ENCODE results near the gene DBNDD1. TPM values are rescaled to one million over a fixed set of nuclear protein-coding genes. Genes with fewer than 3 reads are reported as not detected.

The DBNDD1 gene
- total and polyA plus RNA-seq, 10 of the 15 experiments (the other 5 are each of a cell fraction or from before 2014, with no cell fraction given), result 0.06 to 4.6 (median 0.55) TPM

DNA sequence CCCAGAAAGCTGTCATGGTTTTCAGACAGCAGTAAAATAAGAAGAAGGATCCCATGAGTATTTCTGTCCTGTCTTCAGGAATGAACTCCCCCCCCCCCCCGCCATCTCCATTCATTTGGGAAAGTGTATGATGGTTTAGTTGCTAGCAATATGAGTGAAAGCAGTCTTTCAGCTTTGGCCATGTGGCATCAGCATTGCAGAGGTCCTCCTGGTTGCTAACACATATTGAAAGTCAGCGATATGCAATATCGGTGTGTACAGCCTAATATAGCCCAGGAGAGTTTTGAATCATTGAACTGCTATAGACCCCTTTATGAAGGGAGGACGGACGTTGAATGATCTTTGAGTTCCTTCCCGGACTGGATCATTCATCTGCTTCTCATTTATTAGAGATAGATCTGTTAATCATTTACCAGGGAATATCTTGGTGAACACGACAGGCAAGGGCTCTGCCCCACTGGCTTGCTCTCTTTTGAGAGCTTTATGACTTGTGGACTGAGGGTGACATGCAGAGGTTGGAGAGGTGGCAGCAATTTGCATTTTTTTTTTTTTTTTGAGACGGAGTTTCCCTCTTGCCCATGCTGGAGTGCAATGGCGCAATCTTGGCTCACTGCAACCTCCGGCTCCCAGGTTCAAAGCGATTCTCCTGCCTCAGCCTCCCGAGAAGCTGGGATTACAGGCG, 45.5 kb downstream of the DBNDD1 start:
- no peak overlapping the region; the same call in 1 of the 2 replicates for H3K27ac ChIP-seq (ENCODE audit: control insufficient read depth, insufficient read depth)
- TSS peak; percentile 76 for BruUV-seq (replicated peaks)
- ChIA-PET CTCF (interaction anchor here (2.1 kb wide), 1 partner anchor 64 kb away, joined by 8 read pairs; no protein-coding TSS in a partner anchor), RAD21 (ENCODE audit: unreplicated experiment) (interaction anchor here (0.8 to 1.6 kb wide), 7 partner anchors 22 to 180 kb away, joined by 3 to 5 read pairs (median 4); partner anchors contain the start of gene MC1R), POLR2A (interaction anchor here (0.7 to 2.5 kb wide), 6 partner anchors 8 to 1268 kb away, joined by 3 to 13 read pairs (median 6); no protein-coding TSS in a partner anchor), SMC1A (ENCODE audit: uncharacterized antibody, unreplicated experiment) (interaction anchor here (0.7 to 2.3 kb wide), 4 partner anchors 8 to 110 kb away, joined by 4 to 8 read pairs (median 4); no protein-coding TSS in a partner anchor)
- H3K4me1 ChIP-seq (ENCODE audit: control insufficient read depth, insufficient read depth, low read length), result peaks cover 14% of the 10 kb centered on the region
- FAIRE-seq, result peak; percentile 7
- TF ChIP-seq MEF2A (IDR thresholded peaks at IDR 0.05; ENCODE audit: insufficient read depth, low read depth, low read length) (0 out of 2 replicates have a peak, but pooled peaks have one; percentile 13), SMAD5 (IDR thresholded peaks at IDR 0.05; ENCODE audit: low read depth) (no peak), JUNB (IDR thresholded peaks at IDR 0.05) (peak; percentile 14; the same call in 1 of the 2 replicates), ZNF384 (IDR thresholded peaks at IDR 0.05; ENCODE audit: borderline replicate concordance, low read depth, low read length) (peak; percentile 63), KLF5 (IDR thresholded peaks at IDR 0.05; ENCODE audit: partially characterized antibody) (no peak), CTCF (IDR thresholded peaks at IDR 0.05 in 2 of 3, conservative IDR thresholded peaks at IDR 0.05 in 1 of 3; ENCODE audit: control insufficient read depth in 2 of 3, extremely low read depth in 1 of 3, insufficient read depth in 1 of 3, low read depth in 3 of 3, low read length in 3 of 3) (0 out of 6 replicates have a peak, but pooled peaks of 1 of the 3 experiments have one; percentile 7), RUNX3 (IDR thresholded peaks at IDR 0.05; ENCODE audit: low read length) (0 out of 2 replicates have a peak, but pooled peaks have one; percentile 18), MEF2B (IDR thresholded peaks at IDR 0.05; ENCODE audit: partially characterized antibody, poor library complexity, severe bottlenecking) (peak; percentile 12)
- peaks cover 39% of the 10 kb centered on the region for H3K79me2 ChIP-seq (ENCODE audit: control insufficient read depth, insufficient read depth, low read length)
- no peaks in the 10 kb centered on the region for H4K20me1 ChIP-seq (ENCODE audit: control insufficient read depth, insufficient read depth)
- H3K27me3 ChIP-seq (replicated peaks in 1 of 2; ENCODE audit: control insufficient read depth in 2 of 2, insufficient read depth in 2 of 2, low read length in 1 of 2), result no peaks in the 10 kb centered on the region
- no peak for DNase-seq (ENCODE audit: low read depth, low spot score)
- in situ Hi-C loops (cut with MboI), result no loop called here
- peak overlapping the region; percentile 92 for H3K9ac ChIP-seq (ENCODE audit: control insufficient read depth, insufficient read depth, low read length)
- intact Hi-C loops (cut with micrococcal nuclease; ENCODE audit: unreplicated experiment), result no loop called here
- peaks cover 1 to 2% of the 10 kb centered on the region in 2 experiments for H3K36me3 ChIP-seq (ENCODE audit: control insufficient read depth in 2 of 2, insufficient read depth in 2 of 2, low read length in 1 of 2)
- peak; percentile 49 for ATAC-seq
- H3K4me2 ChIP-seq (ENCODE audit: control insufficient read depth, insufficient read depth), result peak overlapping the region; percentile 53
- no peak overlapping the region for H2AFZ ChIP-seq (ENCODE audit: control insufficient read depth, low read depth, low read length)
- H3K9me3 ChIP-seq (replicated peaks; ENCODE audit: control insufficient read depth, insufficient read depth, low read length), result no peaks in the 10 kb centered on the region; the same call in 2 of the 3 replicates
- H3K4me3 ChIP-seq, result peak overlapping the region; percentile 100
- WGBS (ENCODE audit: insufficient coverage, insufficient replicate concordance, low lambda C conversion rate, missing lambda C conversion rate), result 5% methylated on average over 13 of the region's 13 CpGs
